ENCODE data around the gene SCRN2. TPM values are rescaled to one million over a fixed set of nuclear protein-coding genes. Genes with fewer than 3 reads are reported as not detected.

SCRN2 gene
- total RNA-seq, 1 experiment from 2014 or later: 73.6 TPM

- H3K4me1 Mint-ChIP-seq (ENCODE audit: low read depth, unreplicated experiment): peaks cover 20% of the 10 kb centered on the region
- Histone ChIP-seq H3K4me3 (ENCODE audit: low read depth, low read length) (no peak overlapping the region), H3K36me3 (ENCODE audit: control insufficient read depth, insufficient read depth, low read length) (peaks cover 14% of the 10 kb centered on the region), H3K9me3 (no peaks in the 10 kb centered on the region), H3K4me1 (peaks cover 11% of the 10 kb centered on the region), H3K27me3 (replicated peaks; ENCODE audit: control insufficient read depth, insufficient read depth, low read length) (no peaks in the 10 kb centered on the region)
- no peak overlapping the region for H3K4me3 Mint-ChIP-seq (ENCODE audit: unreplicated experiment)
- no peak for DNase-seq
- ChIA-PET POLR2A (interaction anchor here (0.6 kb wide), 1 partner anchor 77 kb away, joined by 12 read pairs; no protein-coding TSS in a partner anchor), CTCF (interaction anchor here (0.6 kb wide), 1 partner anchor 57 kb away, joined by 3 read pairs; no protein-coding TSS in a partner anchor)
- BruUV-seq (replicated peaks): no TSS peak
- intact Hi-C loops (cut with micrococcal nuclease; ENCODE audit: unreplicated experiment): loop anchor here (10.0 kb wide), 1 partner anchor 270 kb away; the partner anchor contains the start of genes CBX1 and SNX11
- H3K9me3 Mint-ChIP-seq (ENCODE audit: unreplicated experiment): no peaks in the 10 kb centered on the region
- no peak overlapping the region for H3K27ac Mint-ChIP-seq (ENCODE audit: unreplicated experiment)
- H3K27me3 Mint-ChIP-seq (ENCODE audit: insufficient read depth, unreplicated experiment): no peaks in the 10 kb centered on the region
- peaks cover 12% of the 10 kb centered on the region for H3K36me3 Mint-ChIP-seq (ENCODE audit: insufficient read depth, unreplicated experiment)
- TF ChIP-seq CTCF (IDR thresholded peaks at IDR 0.05; ENCODE audit: insufficient read depth in 1 of 2, low read depth in 1 of 2, low read length in 1 of 2, severe bottlenecking in 1 of 2, unreplicated experiment in 1 of 2): no peak
Observed at GRCh38 chr17:47834756-47835155, 6.3 kb downstream of the SCRN2 start.

GRCh38 chr17:47831934-47832327, 9.1 kb downstream of the SCRN2 start:
- no peaks in the 10 kb centered on the region for H3K9me3 Mint-ChIP-seq (ENCODE audit: unreplicated experiment)
- no peaks in the 10 kb centered on the region for H3K9me3 ChIP-seq
- H3K4me1 ChIP-seq: peaks cover 9% of the 10 kb centered on the region
- H3K27me3 Mint-ChIP-seq (ENCODE audit: insufficient read depth, unreplicated experiment): no peaks in the 10 kb centered on the region
- H3K27me3 ChIP-seq (replicated peaks; ENCODE audit: control insufficient read depth, insufficient read depth, low read length): no peaks in the 10 kb centered on the region
- TSS peak; percentile 38 for BruUV-seq (replicated peaks)
- peak overlapping the region; percentile 89 for H3K4me3 Mint-ChIP-seq (ENCODE audit: unreplicated experiment)
- peaks cover 34% of the 10 kb centered on the region for H3K36me3 Mint-ChIP-seq (ENCODE audit: insufficient read depth, unreplicated experiment)
- peak in 1 of 2 experiments; percentile 47 for DNase-seq
- H3K4me3 ChIP-seq (ENCODE audit: low read depth, low read length): peak overlapping the region; percentile 54
- peak overlapping the region; percentile 84 for H3K27ac Mint-ChIP-seq (ENCODE audit: unreplicated experiment)
- peaks cover 16% of the 10 kb centered on the region for H3K4me1 Mint-ChIP-seq (ENCODE audit: low read depth, unreplicated experiment)
- H3K36me3 ChIP-seq (ENCODE audit: control insufficient read depth, insufficient read depth, low read length): peaks cover 6% of the 10 kb centered on the region; the same call in 1 of the 2 replicates
- POLR2A ChIA-PET: interaction anchor here (0.5 to 2.3 kb wide), 25 partner anchors 9 to 724 kb away, joined by 3 to 32 read pairs (median 5); partner anchors contain the start of genes CDK5RAP3, KPNB1, NFE2L1 and OSBPL7
- no peak for TF ChIP-seq CTCF (IDR thresholded peaks at IDR 0.05; ENCODE audit: insufficient read depth in 1 of 2, low read depth in 1 of 2, low read length in 1 of 2, severe bottlenecking in 1 of 2, unreplicated experiment in 1 of 2)
- intact Hi-C loops (cut with micrococcal nuclease; ENCODE audit: unreplicated experiment): loop anchor here (1.0 to 10.0 kb wide), 5 partner anchors 9 to 273 kb away; partner anchors contain the start of genes CBX1, OSBPL7, SCRN2 and SNX11
- CTCF ChIA-PET: interaction anchor here (0.6 to 2.7 kb wide), 29 partner anchors 9 to 1061 kb away, joined by 3 to 36 read pairs (median 7); partner anchors contain the start of genes ATP5MC1, CDK5RAP3, KPNB1 and NFE2L1

GRCh38 chr17:47831003-47831933, 9.8 kb downstream of the SCRN2 start, which contains the start of the genes LRRC46 and MRPL10:
LRRC46 (plus strand) TSS chr17:47831670; CDS start chr17:47831990, 320 bp downstream.
MRPL10 (minus strand) TSS chr17:47831541; CDS start chr17:47831511, 30 bp downstream.
- ChIA-PET CTCF (interaction anchor here (0.6 to 2.7 kb wide), 31 partner anchors 9 to 1061 kb away, joined by 3 to 36 read pairs (median 7); partner anchors contain the start of genes ATP5MC1, CDK5RAP3, KPNB1 and NFE2L1), POLR2A (interaction anchor here (0.5 to 2.3 kb wide), 27 partner anchors 9 to 725 kb away, joined by 3 to 32 read pairs (median 5); partner anchors contain the start of genes CDK5RAP3, KPNB1, NFE2L1 and OSBPL7)
- no peaks in the 10 kb centered on the region for H3K9me3 ChIP-seq
- peaks cover 41% of the 10 kb centered on the region for H3K36me3 Mint-ChIP-seq (ENCODE audit: insufficient read depth, unreplicated experiment)
- BruUV-seq (replicated peaks): TSS peak; percentile 84
- peak; percentile 97 to 99 for DNase-seq
- peaks cover 7% of the 10 kb centered on the region for H3K36me3 ChIP-seq (ENCODE audit: control insufficient read depth, insufficient read depth, low read length)
- peak; percentile 54 to 80 for TF ChIP-seq CTCF (IDR thresholded peaks at IDR 0.05; ENCODE audit: insufficient read depth in 1 of 2, low read depth in 1 of 2, low read length in 1 of 2, severe bottlenecking in 1 of 2, unreplicated experiment in 1 of 2)
- H3K27me3 Mint-ChIP-seq (ENCODE audit: insufficient read depth, unreplicated experiment): no peaks in the 10 kb centered on the region
- no peaks in the 10 kb centered on the region for H3K9me3 Mint-ChIP-seq (ENCODE audit: unreplicated experiment)
- peak within 1 kb of the TSS; percentile 54 for H3K4me3 ChIP-seq (ENCODE audit: low read depth, low read length)
- peaks cover 16% of the 10 kb centered on the region for H3K4me1 Mint-ChIP-seq (ENCODE audit: low read depth, unreplicated experiment)
- peak within 1 kb of the TSS; percentile 84 for H3K27ac Mint-ChIP-seq (ENCODE audit: unreplicated experiment)
- H3K27me3 ChIP-seq (replicated peaks; ENCODE audit: control insufficient read depth, insufficient read depth, low read length): no peaks in the 10 kb centered on the region
- peaks cover 9% of the 10 kb centered on the region for H3K4me1 ChIP-seq
- H3K4me3 Mint-ChIP-seq (ENCODE audit: unreplicated experiment): peak within 1 kb of the TSS; percentile 89
- intact Hi-C loops (cut with micrococcal nuclease; ENCODE audit: unreplicated experiment): loop anchor here (1.0 to 10.0 kb wide), 5 partner anchors 10 to 274 kb away; partner anchors contain the start of genes CBX1, OSBPL7, SCRN2 and SNX11
